NOMO-1 treated with DMSO at 0.1 percent for 48 hours (cell line): ENCODE data around the gene ZP4.

Experiments
- DNase-seq: peaks from one replicate; lab custom pipeline; 2025; ENCODE audit not compliant: unreplicated experiment; lab: John Stamatoyannopoulos, UW

Gene ZP4, protein sequence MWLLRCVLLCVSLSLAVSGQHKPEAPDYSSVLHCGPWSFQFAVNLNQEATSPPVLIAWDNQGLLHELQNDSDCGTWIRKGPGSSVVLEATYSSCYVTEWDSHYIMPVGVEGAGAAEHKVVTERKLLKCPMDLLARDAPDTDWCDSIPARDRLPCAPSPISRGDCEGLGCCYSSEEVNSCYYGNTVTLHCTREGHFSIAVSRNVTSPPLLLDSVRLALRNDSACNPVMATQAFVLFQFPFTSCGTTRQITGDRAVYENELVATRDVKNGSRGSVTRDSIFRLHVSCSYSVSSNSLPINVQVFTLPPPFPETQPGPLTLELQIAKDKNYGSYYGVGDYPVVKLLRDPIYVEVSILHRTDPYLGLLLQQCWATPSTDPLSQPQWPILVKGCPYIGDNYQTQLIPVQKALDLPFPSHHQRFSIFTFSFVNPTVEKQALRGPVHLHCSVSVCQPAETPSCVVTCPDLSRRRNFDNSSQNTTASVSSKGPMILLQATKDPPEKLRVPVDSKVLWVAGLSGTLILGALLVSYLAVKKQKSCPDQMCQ

DNA sequence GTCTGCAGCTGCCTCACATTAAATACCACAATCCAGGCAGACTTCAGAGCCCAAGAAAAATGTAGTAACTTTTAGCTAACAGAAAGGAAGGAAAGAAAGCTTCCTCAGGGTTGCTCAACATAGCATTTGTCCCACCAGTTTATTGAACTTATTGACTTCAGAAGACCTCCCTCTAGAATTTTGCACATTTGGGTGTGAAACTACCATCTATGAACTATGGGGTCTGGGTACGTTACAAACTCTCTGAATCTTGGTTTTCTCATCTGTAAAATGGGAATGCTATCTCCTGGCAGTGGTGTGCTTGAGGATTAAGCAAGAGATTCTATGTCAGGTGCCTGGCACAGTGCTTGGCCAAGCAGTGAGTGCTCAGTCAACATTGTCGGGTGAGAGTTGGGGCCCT lies at the start of gene ZP4:
ZP4 (minus strand) TSS at position 101 of the 400 bp plus-strand sequence. CDS start 287 bp downstream, outside the sequence.
- no peak for DNase-seq

DNA sequence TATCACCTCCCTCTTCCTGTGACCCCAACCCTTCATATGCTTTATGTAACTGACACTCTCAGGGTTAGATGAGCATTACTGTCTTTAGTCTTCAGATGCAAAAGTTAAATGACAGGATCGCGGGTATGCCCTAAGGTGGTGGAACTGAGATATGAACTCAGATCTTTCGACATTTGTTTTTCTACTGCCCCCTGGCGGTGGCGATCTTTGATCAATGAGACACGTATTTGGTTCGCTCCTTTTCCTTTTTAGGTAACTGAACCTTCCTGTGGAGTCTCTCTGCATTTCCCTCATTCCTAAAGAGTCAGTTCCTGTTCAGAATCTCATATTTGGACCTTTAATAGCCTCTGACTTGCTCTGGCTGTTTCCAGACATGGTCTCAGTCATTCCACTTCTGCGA lies 47.8 kb upstream of the ZP4 start:
- DNase-seq, result no peak

DNA sequence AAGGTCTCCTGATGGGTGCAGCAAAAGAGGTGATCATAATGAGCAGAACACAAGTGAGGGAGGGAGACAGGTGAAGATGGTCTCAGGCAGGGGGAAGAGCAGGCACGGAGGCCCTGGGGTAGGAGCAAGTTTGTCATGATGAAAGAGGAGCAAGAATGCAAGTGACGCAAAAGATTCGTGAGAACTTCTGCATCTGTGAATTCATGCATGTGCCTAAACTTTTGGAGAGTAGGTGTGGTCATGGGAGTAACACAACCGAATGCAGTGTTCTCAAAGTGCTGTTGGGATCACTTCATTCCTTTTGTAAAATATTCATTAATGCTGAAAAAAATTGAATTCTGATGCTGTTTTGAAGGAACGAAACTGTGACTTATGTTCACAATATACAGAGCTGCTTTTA lies 47.3 kb upstream of the ZP4 start:
- no peak for DNase-seq

DNA sequence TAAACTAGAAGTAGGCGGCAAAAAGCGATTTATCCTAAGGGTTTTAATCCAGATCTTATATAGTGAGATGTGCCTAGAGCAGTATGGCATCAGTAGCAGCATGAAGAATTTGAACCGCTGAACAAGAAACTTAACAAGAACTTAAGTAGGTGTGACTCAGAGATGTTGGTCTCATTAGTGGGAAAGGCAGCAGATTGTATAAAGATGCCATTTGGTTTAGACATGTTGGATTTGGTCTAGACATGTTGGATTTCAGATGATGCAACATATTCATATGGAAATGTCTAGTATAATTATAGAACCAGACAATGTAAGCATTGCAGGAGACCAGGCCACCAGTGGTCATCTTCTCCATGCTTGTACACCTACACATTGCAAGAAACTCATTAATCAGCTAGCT lies 42.1 kb upstream of the ZP4 start:
- no peak for DNase-seq

DNA sequence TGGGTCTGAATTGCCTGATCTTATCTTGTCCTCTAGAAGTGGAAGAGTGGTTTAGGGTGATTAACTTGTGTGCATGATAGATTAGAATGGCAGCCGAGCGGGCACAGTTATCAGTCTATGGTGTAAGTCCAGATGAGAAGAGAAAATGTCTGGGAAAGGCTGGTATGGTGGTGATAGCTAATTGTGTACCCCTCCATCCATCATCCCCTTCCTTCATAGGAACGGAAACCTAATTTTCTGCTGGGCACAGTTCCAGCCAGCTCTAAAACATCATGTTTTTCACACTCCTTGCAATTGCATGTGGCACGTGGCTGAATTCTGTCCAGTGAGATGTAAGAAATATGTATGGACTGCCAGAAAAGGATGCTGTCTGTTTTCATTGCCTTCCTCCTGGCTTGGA lies 40.9 kb upstream of the ZP4 start:
- no peak for DNase-seq

DNA sequence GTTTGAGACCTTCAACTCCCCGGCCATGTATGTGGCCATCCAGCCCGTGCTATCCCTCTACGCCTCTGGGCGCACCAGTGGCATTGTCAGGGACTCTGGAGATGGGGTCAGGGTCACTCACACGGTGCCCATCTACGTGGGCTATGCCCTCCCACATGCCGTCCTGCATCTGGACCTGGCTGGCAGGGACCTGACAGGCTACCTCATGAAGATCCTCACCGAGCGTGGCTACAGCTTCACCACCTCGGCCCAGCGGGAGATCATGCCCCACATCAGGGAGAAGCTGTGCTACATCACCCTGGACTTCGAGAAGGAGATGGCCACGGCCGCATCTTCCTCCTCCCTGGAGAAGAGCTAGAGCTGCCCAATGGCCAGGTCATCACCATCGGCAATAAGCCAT lies 36.5 kb upstream of the ZP4 start:
- DNase-seq, result no peak

DNA sequence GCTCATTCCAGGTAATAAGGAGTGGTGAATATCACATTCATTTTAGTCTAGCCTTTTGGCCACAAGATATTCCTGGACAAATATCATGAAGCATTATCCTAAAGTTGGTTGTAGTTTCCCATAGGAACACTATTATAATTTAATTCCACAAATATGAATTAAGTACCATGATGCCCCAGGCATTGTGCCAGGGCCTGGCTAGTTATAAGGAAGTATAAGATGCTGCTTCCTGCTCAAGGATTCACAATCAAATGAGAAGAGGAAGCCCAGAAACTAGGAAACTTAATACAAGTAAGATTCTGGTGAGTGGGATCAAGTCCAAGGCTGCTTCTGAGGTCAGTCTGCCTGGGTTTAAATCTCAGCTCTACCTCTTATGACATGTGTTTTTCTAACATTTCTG lies 30.6 kb upstream of the ZP4 start:
- DNase-seq, result no peak

DNA sequence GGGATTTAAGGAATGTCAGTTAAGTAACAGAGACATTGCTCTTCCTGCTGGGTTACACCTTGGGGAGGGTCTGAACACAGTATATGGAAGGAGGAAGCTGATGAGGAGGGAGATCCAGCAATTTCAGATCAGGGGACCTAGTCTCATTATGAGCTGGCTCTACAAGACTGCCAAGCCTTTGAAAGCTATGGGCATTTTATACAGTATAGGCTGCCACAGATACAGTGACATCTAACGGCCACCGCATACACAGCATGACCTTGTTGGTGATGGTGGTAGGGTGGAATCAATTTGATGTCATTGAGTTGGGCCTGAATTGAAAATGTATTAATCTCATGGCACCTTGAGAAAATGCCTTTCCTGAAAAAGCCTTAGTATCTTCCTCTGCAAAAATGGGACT lies 22.6 kb upstream of the ZP4 start:
- no peak for DNase-seq

DNA sequence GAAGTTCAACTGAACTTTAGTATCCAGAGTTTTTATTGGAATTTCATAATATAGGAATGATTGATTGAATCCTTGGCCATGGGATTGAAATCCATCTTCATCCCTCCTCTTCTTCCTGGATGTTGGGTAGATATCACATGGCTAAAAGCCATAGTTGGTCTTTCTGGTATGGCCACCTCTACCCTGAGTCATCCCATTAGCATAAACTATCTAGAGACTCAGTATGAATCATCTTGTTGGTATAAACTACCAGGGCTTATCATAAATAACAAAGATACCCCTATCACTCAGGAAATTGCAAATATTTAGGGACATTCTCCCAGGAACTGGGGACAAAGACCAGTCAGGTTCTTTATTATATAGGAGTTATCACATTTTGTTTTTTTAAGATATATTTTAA lies 21.2 kb upstream of the ZP4 start:
- DNase-seq, result no peak

DNA sequence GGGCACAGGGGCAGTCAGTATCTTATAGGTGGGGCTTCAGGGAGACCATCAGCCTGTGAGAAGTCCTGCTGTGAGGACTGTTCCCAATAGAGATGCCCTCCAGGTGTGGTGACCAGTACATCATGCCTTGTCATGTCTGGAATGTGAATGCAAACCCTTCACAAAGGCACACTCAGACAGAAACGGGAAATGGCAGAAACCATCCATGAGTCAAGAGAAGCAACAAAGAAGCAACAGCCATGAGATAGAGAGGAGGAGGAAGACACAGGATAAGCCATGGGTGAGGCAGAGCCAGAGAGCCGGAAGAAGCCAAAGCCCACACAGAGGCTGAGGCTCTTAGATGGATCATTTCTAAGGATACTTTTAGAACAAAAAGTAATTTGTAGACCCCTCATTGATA lies 20.1 kb upstream of the ZP4 start:
- DNase-seq, result no peak

DNA sequence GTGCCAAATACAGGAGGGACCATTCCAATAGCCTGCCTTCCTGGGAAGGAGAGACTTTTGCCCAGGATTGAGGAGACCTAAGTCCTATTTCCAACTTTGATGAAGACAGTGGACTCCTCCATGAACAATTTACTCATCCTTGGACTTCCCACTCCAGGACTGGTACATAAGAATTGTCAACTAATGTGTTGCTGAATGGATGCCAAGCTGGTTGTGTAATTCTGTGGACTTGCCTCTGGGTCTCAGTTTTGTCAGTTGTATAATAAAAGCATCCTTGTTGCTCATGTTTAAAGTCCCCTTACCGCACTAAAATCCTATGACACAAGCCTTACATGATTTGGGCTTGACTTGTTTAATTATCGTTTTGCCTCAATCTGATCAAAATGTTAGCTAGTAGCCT lies 13.2 kb upstream of the ZP4 start:
- no peak for DNase-seq

DNA sequence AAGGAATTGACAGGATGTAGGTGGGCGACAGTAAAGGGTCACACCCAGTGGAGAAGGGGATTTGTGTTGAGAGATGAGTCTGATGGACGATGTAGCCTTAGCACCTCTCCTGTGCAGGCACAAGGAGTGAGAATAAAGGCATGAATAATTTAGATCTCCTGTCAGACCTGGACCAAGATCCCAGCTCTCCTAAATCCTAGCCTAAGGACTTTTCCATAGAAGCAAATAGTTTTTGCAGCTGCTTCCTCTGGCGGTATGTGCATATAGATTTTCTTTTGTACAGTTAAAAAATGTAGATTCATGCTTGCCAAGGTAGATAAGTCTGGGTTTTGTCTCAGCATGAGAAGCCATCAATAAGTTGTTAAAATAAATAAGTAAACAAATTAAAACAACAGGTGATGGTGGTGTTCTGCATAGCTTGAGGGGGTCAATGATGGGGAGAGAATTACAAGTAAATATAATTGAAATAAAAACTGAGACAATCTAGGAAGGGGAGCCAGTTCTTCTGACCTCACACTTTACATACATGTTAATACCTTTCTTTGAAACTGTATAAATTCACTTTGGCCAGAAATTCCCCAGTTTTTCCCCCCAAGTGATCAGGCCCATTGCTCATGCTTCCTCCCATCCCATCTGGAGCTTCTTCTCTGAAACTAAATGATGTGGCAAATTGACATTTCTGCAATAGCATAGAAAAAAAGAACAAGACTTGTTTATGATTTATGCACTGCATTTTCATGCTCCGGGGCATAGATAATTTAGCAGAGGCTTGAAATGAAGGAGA lies 12.4 kb upstream of the ZP4 start:
- DNase-seq, result no peak

DNA sequence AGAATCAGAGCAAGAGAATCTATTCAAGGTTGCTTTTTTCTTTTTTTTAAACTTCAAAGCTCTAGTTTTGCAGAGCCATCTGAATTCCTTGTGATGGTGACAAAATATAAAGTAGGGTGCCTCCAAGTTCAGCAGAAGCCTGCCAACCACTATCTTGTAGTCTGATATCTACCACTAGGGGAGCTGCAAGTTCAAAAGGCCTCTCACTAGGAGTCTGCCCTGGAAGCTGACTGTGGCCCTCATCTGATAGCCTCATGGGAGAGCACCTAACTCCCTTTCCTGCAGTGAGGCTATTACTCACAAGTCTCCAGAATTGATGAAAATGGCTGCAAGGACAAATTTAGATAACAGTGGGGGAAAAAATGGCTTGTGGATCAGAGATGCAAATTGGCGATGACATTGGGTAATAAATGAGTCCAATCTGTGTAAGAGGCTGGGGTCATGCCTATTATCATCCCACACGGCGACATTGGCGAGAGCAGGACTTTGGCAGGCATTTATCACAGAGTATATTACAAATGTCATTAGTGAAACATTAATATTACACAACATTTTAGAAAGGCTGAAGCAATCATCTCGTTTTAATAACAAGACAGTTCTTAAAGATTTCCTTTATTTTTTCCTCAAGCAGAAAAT lies 10.7 kb upstream of the ZP4 start:
- peak; percentile 5 for DNase-seq

DNA sequence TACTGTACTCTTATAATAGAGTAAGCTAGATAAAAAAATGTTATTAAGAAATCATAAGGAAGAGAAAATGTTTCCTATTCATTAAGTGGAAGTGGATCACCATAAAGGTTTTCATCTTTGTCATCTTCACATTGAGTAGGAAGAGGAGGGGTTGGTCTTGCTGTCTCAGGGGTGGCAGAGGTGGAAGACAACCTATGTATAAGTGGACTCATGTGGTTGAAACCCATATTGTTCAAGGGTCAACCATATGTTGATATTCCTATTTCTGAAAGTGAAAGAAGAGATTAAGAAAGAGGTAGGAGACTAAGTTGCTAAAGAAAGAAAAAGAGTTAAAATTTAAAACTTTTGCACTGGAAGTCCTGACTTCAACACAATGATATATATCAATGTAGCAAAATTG lies 4.9 kb upstream of the ZP4 start:
- DNase-seq, result no peak

DNA sequence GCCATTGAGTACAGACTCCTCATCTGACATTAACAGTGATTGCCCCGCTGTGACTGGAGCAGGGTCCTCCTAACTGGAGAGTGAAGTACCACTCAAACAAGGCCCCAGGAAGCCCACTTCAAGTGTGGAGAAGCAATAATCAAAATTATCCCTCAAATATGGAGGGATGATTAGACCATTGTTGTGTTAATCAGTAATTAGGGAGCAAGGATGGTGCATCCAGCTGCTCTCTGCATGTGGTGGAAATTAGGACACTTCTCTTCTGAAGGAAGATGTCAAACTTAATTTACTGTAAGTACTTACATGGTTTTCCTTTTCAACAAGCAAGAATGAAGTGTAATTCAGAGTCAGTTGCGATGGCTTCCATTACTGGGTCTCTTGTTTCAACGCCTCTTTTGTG lies 3.4 kb upstream of the ZP4 start:
- DNase-seq, result no peak

DNA sequence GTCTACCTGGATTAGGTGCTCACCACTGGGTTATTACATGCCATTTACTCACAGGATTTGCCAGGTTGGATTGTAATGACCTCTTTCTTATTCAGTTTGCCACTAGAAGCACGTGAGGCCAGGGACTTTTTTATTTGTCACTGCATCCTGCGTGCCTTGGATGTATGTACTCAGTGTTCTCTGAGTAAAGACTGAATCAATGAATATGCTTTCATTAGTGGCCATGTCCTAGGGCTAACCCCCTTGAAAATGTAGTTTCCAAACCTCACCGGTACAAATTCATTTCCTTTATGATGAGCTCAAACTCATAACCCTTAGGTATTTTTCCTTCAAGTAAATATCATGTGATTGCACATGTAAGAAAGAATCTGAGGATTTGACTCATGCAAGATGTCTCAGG lies 1.3 kb upstream of the ZP4 start:
- no peak for DNase-seq

DNA sequence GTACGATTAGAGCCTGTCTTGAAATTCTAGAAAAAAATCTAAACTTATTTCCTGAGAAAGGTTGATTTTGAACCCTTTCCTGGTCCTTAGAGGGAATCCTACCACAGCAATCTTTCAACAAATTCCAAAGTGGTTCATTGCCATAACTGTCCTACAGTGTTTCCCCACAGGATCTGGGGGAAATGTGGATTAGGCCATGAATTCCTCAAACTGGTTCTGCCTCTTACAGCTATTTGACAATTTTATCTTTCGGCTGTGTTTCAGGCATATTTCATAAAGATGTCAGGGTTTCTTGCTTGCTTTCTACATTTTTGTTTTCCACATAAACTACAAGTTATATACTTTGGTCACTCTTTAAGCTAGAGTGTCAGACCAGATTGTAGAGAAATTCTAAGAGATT lies 544 bp upstream of the ZP4 start:
- DNase-seq, result no peak

DNA sequence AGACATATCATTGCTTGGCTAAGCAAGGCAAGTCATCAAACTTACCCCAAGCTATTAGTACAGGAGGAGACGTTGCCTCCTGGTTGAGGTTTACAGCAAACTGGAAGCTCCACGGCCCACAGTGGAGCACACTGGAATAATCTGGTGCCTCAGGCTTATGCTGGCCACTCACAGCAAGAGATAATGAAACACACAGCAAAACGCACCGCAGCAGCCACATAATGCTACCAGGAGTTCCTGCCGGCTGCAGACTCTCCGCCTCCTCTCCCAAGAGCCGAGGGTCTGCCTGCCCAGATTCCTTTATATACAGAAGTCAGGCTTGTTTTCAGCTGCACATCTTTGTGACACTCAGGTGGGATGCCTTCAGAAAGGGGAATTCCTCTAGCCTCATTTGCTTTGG lies 306 bp downstream of the ZP4 start:
- no peak for DNase-seq

DNA sequence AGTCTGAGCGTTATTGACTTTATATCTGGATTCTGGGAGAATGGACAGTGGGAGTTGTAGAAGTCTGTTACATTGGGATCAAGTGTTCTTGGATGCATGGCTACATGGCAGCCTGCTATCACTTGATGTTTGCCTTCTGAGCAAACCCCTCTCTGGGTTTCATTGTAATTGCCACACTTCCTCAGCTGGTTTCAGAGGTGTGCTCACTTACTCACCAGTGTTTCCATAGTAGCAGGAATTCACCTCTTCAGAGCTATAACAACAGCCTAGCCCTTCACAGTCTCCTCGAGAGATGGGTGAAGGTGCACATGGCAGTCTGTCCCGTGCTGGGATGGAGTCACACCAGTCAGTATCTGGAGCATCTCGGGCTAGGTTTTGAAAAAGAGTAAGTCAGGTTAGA lies 2.6 kb downstream of the ZP4 start:
- no peak for DNase-seq

DNA sequence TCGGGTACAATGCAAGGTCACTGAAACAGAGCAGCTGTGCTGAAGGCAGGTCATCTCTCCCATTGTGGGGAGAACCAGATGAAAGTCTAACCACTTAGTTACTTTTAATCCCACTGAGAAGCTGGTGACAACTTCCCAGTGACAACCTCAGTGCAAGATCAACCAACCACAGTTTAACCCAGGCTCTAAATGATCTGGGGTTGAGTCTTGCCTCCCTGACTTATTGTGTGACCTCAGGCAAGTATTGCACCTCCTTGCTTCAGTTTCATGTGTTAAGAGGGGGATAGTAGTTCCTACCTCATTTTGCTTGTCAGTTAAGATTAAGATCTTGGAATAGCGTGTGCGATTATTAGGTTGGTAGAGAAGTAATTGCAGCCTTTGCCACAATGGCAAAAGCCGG lies 3.2 kb downstream of the ZP4 start:
- DNase-seq, result no peak

DNA sequence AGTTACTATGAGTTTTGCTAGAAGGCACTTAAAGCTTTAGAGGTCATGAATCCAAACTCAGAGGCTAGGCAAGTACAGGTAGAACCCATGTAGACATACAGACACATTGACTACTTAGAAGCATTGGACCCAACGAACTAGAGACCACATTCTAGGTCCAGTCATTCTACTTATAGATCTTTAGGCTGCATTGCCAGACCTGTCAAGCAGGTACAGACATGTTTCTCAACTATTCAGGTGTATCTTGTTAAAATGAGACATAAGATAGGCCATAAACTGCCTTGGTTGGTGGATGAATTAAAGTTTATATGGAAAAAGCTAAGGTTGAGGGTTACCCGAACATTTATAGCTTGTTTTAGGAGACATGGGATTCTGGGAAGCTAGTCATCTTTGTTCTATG lies 6.5 kb downstream of the ZP4 start:
- DNase-seq, result no peak

DNA sequence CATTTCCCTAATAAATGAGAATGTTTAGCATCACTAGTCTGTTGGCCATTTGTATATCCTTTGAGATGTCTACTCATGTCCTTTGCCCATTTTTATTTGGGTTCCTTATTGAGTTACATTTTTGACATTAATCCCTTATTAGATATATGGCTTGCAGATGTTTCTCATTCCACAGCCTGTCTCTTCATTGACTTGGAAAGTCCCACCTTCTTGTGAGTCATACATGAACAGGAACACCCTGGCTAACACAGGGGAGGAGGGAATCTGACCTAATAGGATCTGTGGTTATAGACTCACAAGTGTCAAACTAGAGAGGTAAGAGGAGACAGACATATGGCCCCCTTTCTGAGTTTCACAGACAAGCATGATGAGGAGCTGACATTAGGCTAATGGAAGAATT lies 11.5 kb downstream of the ZP4 start:
- DNase-seq, result no peak
